Osteocyte (in vitro differentiated cells): ENCODE data around the gene PANX1. TPM values are rescaled to one million over a fixed set of nuclear protein-coding genes. Genes with fewer than 3 reads are reported as not detected.
"Not testable (repeated sequence)": the region's sequence is repeated elsewhere in the genome, so short reads cannot be mapped to it uniquely, and the experiment has no call there.

Experiments used
- DNase-seq: peaks from one replicate; pipeline ENCODE4 v3.0.0; 2021; ENCODE audit warnings: mixed read lengths; ENCODE audit not compliant: unreplicated experiment; ENCODE audit errors: extremely low spot score
- H3K27ac Mint-ChIP-seq: one replicate; pipeline ENCODE4 v1.8.0; 2021; ENCODE audit warnings: mild to moderate bottlenecking, mixed read lengths; ENCODE audit not compliant: unreplicated experiment
- H3K27me3 Mint-ChIP-seq: one replicate; pipeline ENCODE4 v1.8.0; 2021; ENCODE audit warnings: mixed read lengths; ENCODE audit not compliant: unreplicated experiment
- H3K36me3 Mint-ChIP-seq: one replicate; pipeline ENCODE4 v1.8.0; 2021; ENCODE audit warnings: mixed read lengths; ENCODE audit not compliant: unreplicated experiment
- H3K4me1 Mint-ChIP-seq: one replicate; pipeline ENCODE4 v1.8.0; 2021; ENCODE audit warnings: mixed read lengths; ENCODE audit not compliant: unreplicated experiment
- H3K4me3 Mint-ChIP-seq: one replicate; pipeline ENCODE4 v1.8.0; 2021; ENCODE audit warnings: mild to moderate bottlenecking, moderate library complexity, mixed read lengths; ENCODE audit not compliant: unreplicated experiment
- H3K9me3 Mint-ChIP-seq: one replicate; pipeline ENCODE4 v1.8.0; 2021; ENCODE audit warnings: mixed read lengths; ENCODE audit not compliant: unreplicated experiment
- CTCF ChIP-seq: fragments of 200-600 bp; sonication (generic); IDR thresholded peaks from 2 replicates; pipeline ENCODE4 v1.5.0; 2021; ENCODE audit warnings: antibody characterized with exemption, mild to moderate bottlenecking, moderate library complexity
- total RNA-seq: library from RNA; stranded (reverse); gene quantifications from 2 replicates; pipeline ENCODE4 v1.2.1, GENCODE V29; 2021

The PANX1 gene
- total RNA-seq, 1 donor from 2014 or later: 24.9 TPM

GRCh38 chr11:94117871-94118270 lies 10.8 kb upstream of the PANX1 start:
- DNase-seq: no peak
- H3K4me1 Mint-ChIP-seq: no peaks in the 10 kb centered on the region
- no peak overlapping the region for H3K27ac Mint-ChIP-seq
- no peaks in the 10 kb centered on the region for H3K27me3 Mint-ChIP-seq
- no peaks in the 10 kb centered on the region for H3K36me3 Mint-ChIP-seq
- H3K4me3 Mint-ChIP-seq: no peak overlapping the region
- H3K9me3 Mint-ChIP-seq: no peaks in the 10 kb centered on the region
- TF ChIP-seq CTCF: no peak

GRCh38 chr11:94119676-94120075 lies 9.0 kb upstream of the PANX1 start:
- not testable (repeated sequence) for H3K36me3 Mint-ChIP-seq, H3K4me1 Mint-ChIP-seq, H3K27ac Mint-ChIP-seq, DNase-seq, H3K4me3 Mint-ChIP-seq, H3K9me3 Mint-ChIP-seq, H3K27me3 Mint-ChIP-seq

- not testable (repeated sequence) for H3K27me3 Mint-ChIP-seq, H3K9me3 Mint-ChIP-seq, H3K27ac Mint-ChIP-seq, H3K4me1 Mint-ChIP-seq, H3K4me3 Mint-ChIP-seq, H3K36me3 Mint-ChIP-seq, DNase-seq
Measured at GRCh38 chr11:94120516-94120915, 8.1 kb upstream of the PANX1 start.

- DNase-seq: no peak
- Mint-ChIP-seq H3K36me3 (no peaks in the 10 kb centered on the region), H3K27ac (no peak overlapping the region), H3K27me3 (no peaks in the 10 kb centered on the region), H3K4me3 (no peak overlapping the region), H3K9me3 (no peaks in the 10 kb centered on the region), H3K4me1 (no peaks in the 10 kb centered on the region)
- no peak for TF ChIP-seq CTCF
Measured at GRCh38 chr11:94120946-94121345, 7.7 kb upstream of the PANX1 start.

GRCh38 chr11:94125407-94126115 lies 3.1 kb upstream of the PANX1 start:
- Mint-ChIP-seq H3K4me3 (no peak overlapping the region), H3K9me3 (no peaks in the 10 kb centered on the region), H3K36me3 (no peaks in the 10 kb centered on the region), H3K4me1 (peaks cover 15% of the 10 kb centered on the region), H3K27me3 (no peaks in the 10 kb centered on the region), H3K27ac (no peak overlapping the region)
- no peak for TF ChIP-seq CTCF
- DNase-seq: no peak

- DNase-seq: no peak
- Mint-ChIP-seq H3K27ac (peak overlapping the region; percentile 92), H3K36me3 (no peaks in the 10 kb centered on the region), H3K9me3 (no peaks in the 10 kb centered on the region), H3K4me3 (peak overlapping the region; percentile 51), H3K27me3 (no peaks in the 10 kb centered on the region), H3K4me1 (peaks cover 15% of the 10 kb centered on the region)
- no peak for TF ChIP-seq CTCF
Measured at GRCh38 chr11:94127638-94128037, 1.0 kb upstream of the PANX1 start.
